GM19238 (cell line): ENCODE measurements around the gene ATP8A2.
"Not testable (repeated sequence)": the region's sequence is repeated elsewhere in the genome, so short reads cannot be mapped to it uniquely, and the experiment has no call there.

Experiments used
- DNase-seq: peaks from one replicate; pipeline ENCODE4 v3.0.0; 2011; ENCODE audit warnings: low spot score; ENCODE audit not compliant: insufficient read length

ATP8A2 gene

DNA sequence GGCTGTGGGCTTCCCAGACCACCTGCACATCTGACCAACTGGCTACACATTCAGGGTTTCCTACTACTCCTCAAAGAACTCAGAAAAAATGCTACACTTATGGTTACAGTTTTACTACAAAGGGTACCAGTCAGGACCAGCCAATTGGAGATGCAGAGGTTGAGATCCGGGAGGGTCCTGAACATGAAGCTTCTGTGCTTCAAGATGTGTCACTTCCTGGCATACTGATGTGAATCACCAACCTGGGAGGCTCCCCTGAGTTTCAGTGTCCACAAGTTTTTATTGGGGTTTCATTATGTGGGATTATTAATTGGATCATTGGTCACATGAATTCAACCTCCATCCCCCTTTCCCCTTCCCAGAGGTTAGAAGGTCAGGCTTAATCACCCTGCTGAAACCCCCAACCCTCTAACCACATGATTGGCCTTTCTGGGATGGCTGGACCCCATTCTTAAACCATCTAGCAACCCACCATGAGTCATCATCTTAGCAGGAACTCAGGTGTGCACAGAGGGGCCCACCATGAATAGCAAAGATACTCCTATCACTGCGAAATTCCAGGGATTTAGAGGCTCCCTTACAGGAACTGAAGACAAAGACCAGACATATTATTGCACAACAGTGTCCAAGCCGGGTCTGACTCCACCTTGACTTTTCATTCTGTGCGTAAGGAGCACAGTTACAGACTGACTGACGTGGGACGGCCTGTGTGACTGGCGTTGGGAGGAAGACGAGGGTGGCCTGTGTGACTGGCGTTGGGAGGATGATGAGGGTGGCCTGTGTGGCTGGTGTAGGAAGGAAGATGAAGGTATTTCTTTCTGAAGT, 90.7 kb downstream of the ATP8A2 start:
- DNase-seq, result no peak

DNA sequence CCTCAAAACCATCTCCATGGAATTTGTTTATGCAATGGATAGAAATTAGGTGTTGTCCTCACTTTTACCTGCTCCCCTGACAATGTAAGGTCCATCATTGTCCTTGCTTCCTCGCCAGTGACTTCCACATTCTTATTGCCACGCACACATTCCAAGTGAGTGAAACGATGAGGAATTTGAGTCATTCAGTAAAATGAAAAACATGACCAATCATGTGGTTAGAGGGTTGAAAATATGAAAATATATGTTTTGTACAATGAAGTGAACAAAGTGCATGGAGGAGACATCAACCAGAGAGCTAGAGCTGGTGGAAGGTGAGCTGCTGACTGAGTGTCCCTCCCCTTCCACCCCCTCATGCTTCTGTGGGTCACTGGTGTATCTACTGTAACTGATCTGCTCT, 91.7 kb downstream of the ATP8A2 start:
- DNase-seq, result no peak

DNA sequence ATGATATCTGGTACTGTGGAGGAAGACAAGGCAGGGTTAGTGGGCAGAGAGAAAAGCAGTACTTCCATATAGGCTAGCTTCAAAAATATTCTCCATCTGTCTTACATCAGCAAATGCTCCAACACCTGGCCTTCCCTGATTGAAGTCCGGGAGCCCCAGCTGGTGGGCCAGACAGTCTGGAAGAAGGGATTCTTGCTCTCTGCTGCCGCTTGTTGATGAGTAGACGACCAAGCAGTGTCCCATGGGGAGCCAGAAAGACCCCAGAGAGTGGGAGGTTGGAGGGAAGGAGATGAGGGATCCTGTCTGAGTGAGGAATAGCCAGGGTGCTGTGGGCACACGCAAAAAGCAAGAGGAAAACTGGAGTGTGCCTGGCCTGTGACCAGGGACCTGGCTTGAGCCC, 95.1 kb downstream of the ATP8A2 start:
- no peak for DNase-seq

DNA sequence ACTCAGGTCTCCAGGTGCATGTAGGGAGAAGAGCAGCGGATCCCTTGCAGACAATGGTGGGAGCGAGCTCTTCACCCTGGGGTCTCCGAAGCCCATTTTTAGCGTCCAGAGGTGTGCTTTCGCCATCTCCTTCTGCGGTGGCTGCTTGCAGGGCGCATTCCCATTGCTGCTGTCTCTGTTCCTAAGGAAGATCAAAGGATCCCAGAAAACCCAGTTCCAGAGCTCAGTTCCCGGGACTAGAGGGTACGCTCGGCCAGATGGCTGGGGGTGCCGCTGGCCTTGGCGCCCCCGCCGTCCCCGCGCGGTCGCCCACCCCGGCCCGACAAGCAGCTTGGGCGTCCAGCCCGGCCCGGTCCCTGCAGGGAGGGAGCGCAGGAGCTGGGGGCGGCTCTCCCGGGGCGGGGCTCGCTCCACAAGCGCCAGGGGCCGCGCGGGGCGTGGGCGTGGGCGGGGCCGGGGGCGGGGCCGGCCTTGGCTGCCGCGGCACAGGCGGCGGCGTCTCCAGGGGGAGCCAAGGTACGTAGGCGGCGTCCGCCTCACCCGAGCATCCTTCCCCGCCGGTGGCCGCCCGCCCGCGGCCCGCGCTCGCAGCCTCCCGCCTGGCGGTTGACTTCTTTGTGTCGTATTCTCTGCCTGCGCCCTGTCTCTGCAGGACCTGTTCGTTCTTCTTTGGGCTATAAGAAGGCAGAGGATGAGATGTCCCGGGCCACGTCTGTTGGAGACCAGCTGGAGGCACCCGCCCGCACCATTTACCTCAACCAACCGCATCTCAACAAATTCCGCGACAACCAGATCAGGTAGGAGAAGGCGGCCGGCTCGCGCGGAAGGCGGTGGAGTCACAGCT, 96.8 kb downstream of the ATP8A2 start:
- DNase-seq, result peak; percentile 23

DNA sequence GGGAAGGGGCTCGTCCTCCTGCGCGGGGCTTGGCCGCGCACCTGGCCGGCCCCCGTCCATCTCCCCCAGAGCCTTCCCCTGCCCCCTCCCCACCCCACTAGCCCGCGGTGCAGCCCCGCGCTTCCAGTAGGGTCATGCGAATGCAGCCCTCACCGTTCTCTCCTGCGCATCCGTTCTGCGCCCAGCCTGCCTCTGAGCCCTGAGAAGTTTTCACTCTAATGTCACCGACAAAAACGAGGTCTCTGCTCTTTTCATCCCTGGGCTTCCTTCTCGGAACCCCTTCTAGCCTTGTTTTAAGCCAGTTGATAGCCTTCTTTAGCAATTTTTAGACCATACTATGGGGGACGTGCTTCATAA, 97.4 kb downstream of the ATP8A2 start:
- no peak for DNase-seq

DNA sequence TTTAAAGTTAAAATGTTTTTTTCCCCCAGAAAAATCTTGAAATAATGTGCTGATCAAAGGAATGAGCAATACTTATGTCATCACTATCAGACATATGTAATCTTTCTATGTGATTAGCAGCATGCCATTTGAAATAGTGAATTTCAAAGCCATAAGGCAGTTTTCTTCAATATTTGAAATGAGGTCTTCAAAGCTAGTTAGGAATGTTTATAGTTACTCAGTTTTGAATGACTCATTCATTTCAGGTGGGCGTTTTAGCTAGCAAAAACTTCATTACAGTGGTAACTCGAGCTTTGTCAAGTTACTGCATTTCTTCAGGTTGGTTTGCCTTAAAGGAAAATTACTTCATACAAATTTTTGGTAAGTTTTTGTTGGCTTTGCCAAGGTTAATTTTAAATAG, 102.1 kb downstream of the ATP8A2 start:
- no peak for DNase-seq

DNA sequence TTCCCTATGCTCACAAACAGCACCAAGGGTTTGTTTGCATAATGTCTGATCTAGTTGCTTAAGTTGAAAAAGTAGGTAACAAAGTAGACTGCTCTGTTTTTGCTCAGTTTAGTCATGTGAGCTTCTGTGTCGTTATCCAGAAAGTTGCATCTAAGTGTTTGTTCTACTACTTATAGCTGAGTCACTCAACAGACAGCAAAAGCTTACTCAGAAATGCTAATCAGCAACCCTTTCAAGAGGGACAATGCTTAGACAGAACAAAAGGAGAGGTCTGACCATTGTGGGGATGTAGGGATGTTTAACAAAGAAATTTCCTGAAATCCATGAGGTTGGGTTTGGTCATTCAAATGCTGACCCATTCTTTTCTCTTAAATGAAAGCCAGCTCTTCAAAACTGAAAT, 106.4 kb downstream of the ATP8A2 start:
- no peak for DNase-seq

- DNase-seq, result no peak
These were observed 117.5 kb downstream of the ATP8A2 start for GRCh38 chr13:25489238-25489637.

GRCh38 chr13:25490236-25490635, 118.5 kb downstream of the ATP8A2 start:
- DNase-seq, result no peak

- DNase-seq, result no peak
These were observed 122.3 kb downstream of the ATP8A2 start for GRCh38 chr13:25493931-25494640.

GRCh38 chr13:25494698-25495411, 123.1 kb downstream of the ATP8A2 start:
- no peak for DNase-seq

DNA sequence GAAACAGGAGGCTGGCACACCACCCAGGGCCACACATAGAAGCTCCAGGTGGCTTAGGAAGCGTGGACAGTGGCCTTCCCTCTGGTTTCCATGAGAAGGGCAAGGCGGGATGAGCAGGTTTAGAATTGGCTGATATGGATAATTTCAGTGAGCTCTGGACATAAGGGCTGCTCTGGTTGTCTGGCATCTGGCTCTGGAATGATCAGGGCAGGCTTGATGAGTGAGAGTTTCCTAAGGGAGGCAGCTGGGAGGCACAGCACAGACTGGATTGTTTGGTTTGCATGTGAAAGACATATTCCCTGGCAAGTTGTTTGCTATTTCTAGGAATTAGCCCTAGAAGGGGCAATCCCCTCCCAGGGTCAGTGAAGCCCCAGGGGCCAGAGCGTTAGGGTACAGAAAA, 129.5 kb downstream of the ATP8A2 start:
- DNase-seq, result no peak

DNA sequence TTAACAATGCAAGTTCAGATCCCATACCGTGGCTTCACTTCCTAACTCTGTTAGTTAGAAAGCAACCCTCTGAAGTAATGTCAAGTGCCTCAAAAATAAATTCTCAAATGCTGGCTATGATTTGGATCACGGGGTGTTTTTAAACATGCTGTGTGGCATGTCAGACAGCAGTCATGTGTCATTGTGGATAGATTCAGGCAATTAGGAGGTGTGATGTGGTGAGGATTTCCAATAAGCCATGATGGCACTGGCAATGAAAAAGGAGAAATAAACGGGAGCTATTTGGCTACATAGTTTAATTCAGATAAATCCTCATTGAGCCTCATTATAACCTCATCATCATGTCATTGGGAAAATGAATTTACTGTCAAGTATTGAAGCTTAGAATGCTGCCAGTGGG, 130.3 kb downstream of the ATP8A2 start:
- no peak for DNase-seq

DNA sequence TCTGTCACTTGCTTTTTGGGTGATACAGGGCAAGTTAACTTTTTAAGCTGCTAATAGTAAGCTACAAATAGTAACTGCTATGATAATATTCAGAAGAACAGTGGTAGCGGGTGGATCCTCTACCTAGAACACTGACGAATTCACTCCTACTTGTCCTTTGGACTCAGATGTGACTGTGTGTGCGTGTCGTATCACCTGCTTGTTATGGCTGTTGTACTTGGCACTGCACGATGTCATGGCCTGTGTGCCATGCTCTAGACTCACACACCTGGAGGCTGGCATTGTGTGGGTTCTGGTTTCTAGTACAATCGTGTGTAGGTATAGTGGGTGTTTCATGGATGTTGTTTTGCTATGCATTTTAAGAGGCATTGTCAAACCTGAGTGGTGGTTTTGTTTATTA, 130.8 kb downstream of the ATP8A2 start:
- DNase-seq, result no peak

GRCh38 chr13:25503856-25504255, 132.1 kb downstream of the ATP8A2 start:
- DNase-seq, result no peak

DNA sequence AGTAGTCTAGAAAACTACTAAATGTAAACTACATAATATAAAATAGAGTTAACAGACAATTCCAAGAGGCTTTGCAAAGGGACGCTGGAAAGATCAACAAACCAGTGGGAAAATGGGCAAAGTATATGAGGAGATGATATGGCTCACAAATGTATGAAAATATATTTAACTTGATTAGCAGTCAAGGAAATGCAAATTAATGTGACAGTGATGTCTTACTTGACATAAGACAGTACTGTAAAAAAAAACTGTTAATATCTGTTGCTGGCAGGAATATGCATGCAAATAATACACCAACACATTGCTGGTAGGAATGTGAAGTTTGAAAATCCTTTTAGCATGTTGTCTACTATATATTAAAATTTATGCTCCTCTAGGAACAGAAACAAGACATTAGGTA, 136.1 kb downstream of the ATP8A2 start:
- DNase-seq, result no peak

DNA sequence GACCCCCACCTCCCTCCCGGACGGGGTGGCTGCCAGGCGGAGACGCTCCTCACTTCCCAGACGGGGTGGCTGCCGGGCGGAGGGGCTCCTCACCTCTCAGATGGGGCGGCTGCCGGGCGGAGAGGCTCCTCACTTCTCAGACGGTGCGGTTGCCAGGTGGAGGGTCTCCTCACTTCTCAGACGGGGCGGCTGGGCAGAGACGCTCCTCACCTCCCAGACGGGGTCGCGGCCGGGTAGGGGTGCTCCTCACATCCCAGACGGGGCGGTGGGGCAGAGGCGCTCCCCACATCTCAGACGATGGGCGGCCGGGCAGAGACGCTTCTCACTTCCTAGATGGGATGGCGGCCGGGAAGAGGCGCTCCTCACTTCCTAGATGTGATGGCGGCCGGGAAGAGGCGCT, 141.3 kb downstream of the ATP8A2 start:
- DNase-seq, result not testable (repeated sequence)

- DNase-seq, result no peak
These were observed 146.7 kb downstream of the ATP8A2 start for GRCh38 chr13:25518441-25518840.

DNA sequence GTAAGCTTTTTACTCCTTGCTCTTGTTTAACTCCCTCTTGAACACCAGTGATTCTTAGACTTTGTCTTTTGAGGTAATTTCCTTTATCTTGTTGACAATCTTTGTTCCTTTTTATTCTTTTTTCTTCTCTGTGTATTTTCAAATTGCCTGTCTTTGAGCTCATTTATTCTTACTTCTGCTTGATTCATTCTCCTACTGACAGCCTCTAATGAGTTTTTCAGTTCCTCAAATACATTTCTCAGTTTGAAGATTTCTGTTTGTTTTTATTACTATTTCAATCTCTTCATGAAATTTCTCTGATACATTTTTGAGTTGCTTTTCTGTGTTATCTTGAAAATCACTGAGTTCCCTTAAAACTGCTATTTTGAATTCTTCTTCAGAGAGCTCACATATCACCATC, 154.1 kb downstream of the ATP8A2 start:
- DNase-seq, result no peak

DNA sequence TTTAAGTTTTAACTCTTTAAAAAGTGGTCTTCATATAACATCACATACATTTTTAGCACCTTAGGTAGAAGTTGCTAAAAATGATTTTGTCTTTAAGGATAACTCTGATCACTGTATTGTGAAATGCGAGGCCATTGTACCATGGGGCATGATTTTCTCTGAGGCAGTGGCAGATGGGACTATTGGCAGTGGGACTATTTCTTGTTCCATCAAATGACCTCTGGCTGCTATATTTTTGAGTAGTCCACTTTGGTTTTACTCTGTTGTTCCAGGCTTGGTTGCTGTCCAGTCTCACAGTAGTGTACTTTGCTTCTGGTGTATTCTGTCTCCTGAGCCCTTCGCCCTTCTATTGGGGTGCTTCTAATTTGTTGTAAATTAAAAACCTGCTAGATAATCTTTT, 156.5 kb downstream of the ATP8A2 start:
- DNase-seq, result no peak

DNA sequence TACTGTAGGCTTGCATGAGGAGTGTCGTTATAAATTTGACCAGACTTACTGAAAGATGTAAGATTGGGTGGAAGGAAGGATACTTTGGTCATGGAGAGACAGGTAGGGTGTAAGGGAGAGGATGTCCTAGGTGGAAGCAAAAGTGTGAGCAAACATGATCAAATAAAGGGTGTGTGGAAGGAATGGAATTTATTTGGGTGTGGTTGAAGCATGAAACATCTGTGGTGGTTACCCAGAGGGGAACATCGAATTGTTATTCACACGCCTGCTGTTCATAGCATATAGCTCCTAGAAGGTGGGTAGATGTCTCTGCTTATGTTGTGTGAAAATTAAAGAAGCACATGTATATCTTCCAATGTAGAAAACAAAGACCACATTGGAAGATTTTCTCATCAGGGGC, 157.7 kb downstream of the ATP8A2 start:
- DNase-seq, result no peak

- DNase-seq, result no peak
These were observed 166.5 kb downstream of the ATP8A2 start for GRCh38 chr13:25538276-25538675.
